ENCODE measurements around the gene PTPRG.

Gene PTPRG

GRCh38 chr3:61628636-61629035, 67.3 kb downstream of the PTPRG start:
- Histone ChIP-seq H3K79me2 (peaks cover 29% of the 10 kb centered on the region), H3K9ac (no peak overlapping the region), H3K27me3 (ENCODE audit: control insufficient read depth, insufficient read depth, low read length) (no peaks in the 10 kb centered on the region), H3K36me3 (ENCODE audit: control insufficient read depth, insufficient read depth, low read length) (no peaks in the 10 kb centered on the region), H3K4me2 (ENCODE audit: low read length) (peak overlapping the region; percentile 62), H3K4me3 (ENCODE audit: low read depth, low read length) (no peak overlapping the region), H3K9me3 (ENCODE audit: control insufficient read depth, low read length) (no peaks in the 10 kb centered on the region), H2AFZ (no peak overlapping the region), H3K27ac (peak overlapping the region; percentile 70), H3K4me1 (peaks cover 61% of the 10 kb centered on the region)
- no peak for TF ChIP-seq CTCF (IDR thresholded peaks at IDR 0.05)

- no peaks in the 10 kb centered on the region for H3K36me3 ChIP-seq (ENCODE audit: control insufficient read depth, insufficient read depth, low read length)
- peak overlapping the region; percentile 70 for H3K27ac ChIP-seq
- H3K9me3 ChIP-seq (ENCODE audit: control insufficient read depth, low read length), result no peaks in the 10 kb centered on the region
- H2AFZ ChIP-seq, result no peak overlapping the region
- no peaks in the 10 kb centered on the region for H3K27me3 ChIP-seq (ENCODE audit: control insufficient read depth, insufficient read depth, low read length)
- peaks cover 30% of the 10 kb centered on the region for H3K79me2 ChIP-seq
- no peak overlapping the region for H3K4me2 ChIP-seq (ENCODE audit: low read length)
- no peak overlapping the region for H3K9ac ChIP-seq
- no peak overlapping the region for H3K4me3 ChIP-seq (ENCODE audit: low read depth, low read length)
- TF ChIP-seq CTCF (IDR thresholded peaks at IDR 0.05), result no peak
- H3K4me1 ChIP-seq, result peaks cover 64% of the 10 kb centered on the region
Measured at GRCh38 chr3:61629442-61629841, 68.1 kb downstream of the PTPRG start.

- Histone ChIP-seq H3K36me3 (ENCODE audit: control insufficient read depth, insufficient read depth, low read length) (no peaks in the 10 kb centered on the region), H3K9ac (no peak overlapping the region), H3K9me3 (ENCODE audit: control insufficient read depth, low read length) (no peaks in the 10 kb centered on the region), H2AFZ (no peak overlapping the region), H3K27ac (no peak overlapping the region), H3K4me2 (ENCODE audit: low read length) (no peak overlapping the region), H3K4me3 (ENCODE audit: low read depth, low read length) (no peak overlapping the region), H3K4me1 (peaks cover 66% of the 10 kb centered on the region), H3K79me2 (peaks cover 22% of the 10 kb centered on the region), H3K27me3 (ENCODE audit: control insufficient read depth, insufficient read depth, low read length) (no peaks in the 10 kb centered on the region)
- no peak for TF ChIP-seq CTCF (IDR thresholded peaks at IDR 0.05)
Measured at GRCh38 chr3:61631108-61631769, 69.9 kb downstream of the PTPRG start.

GRCh38 chr3:61632568-61633175, 71.3 kb downstream of the PTPRG start:
- TF ChIP-seq CTCF (IDR thresholded peaks at IDR 0.05), result no peak

GRCh38 chr3:61634678-61635077, 73.3 kb downstream of the PTPRG start:
- H2AFZ ChIP-seq, result peak overlapping the region; percentile 9

More at GRCh38 chr3:61632568-61633175, 71.3 kb downstream of the PTPRG start:
- no peaks in the 10 kb centered on the region for H3K27me3 ChIP-seq (ENCODE audit: control insufficient read depth, insufficient read depth, low read length)
- no peaks in the 10 kb centered on the region for H3K36me3 ChIP-seq (ENCODE audit: control insufficient read depth, insufficient read depth, low read length)
- H3K79me2 ChIP-seq, result peaks cover 22% of the 10 kb centered on the region
- H3K4me1 ChIP-seq, result peaks cover 66% of the 10 kb centered on the region
- H3K9me3 ChIP-seq (ENCODE audit: control insufficient read depth, low read length), result no peaks in the 10 kb centered on the region
- H2AFZ ChIP-seq, result no peak overlapping the region
- H3K4me3 ChIP-seq (ENCODE audit: low read depth, low read length), result no peak overlapping the region
- H3K4me2 ChIP-seq (ENCODE audit: low read length), result no peak overlapping the region
- H3K9ac ChIP-seq, result no peak overlapping the region
- no peak overlapping the region for H3K27ac ChIP-seq

More at GRCh38 chr3:61634678-61635077, 73.3 kb downstream of the PTPRG start:
- Histone ChIP-seq H3K27ac (peak overlapping the region; percentile 78), H3K36me3 (ENCODE audit: control insufficient read depth, insufficient read depth, low read length) (no peaks in the 10 kb centered on the region), H3K79me2 (peaks cover 34% of the 10 kb centered on the region), H3K9ac (no peak overlapping the region), H3K27me3 (ENCODE audit: control insufficient read depth, insufficient read depth, low read length) (no peaks in the 10 kb centered on the region), H3K9me3 (ENCODE audit: control insufficient read depth, low read length) (no peaks in the 10 kb centered on the region), H3K4me2 (ENCODE audit: low read length) (peak overlapping the region; percentile 34), H3K4me3 (ENCODE audit: low read depth, low read length) (peak overlapping the region; percentile 15), H3K4me1 (peaks cover 56% of the 10 kb centered on the region)
- TF ChIP-seq CTCF (IDR thresholded peaks at IDR 0.05), result no peak

All from parathyroid adenoma (tissue), 2 donors.